ENCODE measurements around the gene SEMA3A. TPM values are rescaled to one million over a fixed set of nuclear protein-coding genes. Genes with fewer than 3 reads are reported as not detected.

Gene SEMA3A
- polyA plus RNA-seq, 1 donor = 14.5 TPM

GRCh38 chr7:84196084-84196503 lies 1.5 kb upstream of the SEMA3A start:
- no peak for DNase-seq

- no peak for DNase-seq
These were observed 889 bp upstream of the SEMA3A start for GRCh38 chr7:84195295-84196060.

GRCh38 chr7:84193747-84194146 lies 842 bp downstream of the SEMA3A start:
- no peak for DNase-seq

GRCh38 chr7:84191842-84192241 lies 2.7 kb downstream of the SEMA3A start:
- DNase-seq = no peak

- DNase-seq = no peak
These were observed 3.3 kb downstream of the SEMA3A start for GRCh38 chr7:84191261-84191660.

GRCh38 chr7:84190016-84190705 lies 4.4 kb downstream of the SEMA3A start:
- DNase-seq = no peak

- DNase-seq = no peak
These were observed 5.7 kb downstream of the SEMA3A start for GRCh38 chr7:84188786-84189405.

GRCh38 chr7:84187813-84188510 lies 6.6 kb downstream of the SEMA3A start:
- DNase-seq = no peak

- DNase-seq = no peak
These were observed 7.3 kb downstream of the SEMA3A start for GRCh38 chr7:84187087-84187805.

- DNase-seq = no peak
These were observed 10.8 kb downstream of the SEMA3A start for GRCh38 chr7:84183741-84184140.

- DNase-seq = no peak
These were observed 12.3 kb downstream of the SEMA3A start for GRCh38 chr7:84182301-84182700.

GRCh38 chr7:84181628-84182027 lies 13.0 kb downstream of the SEMA3A start:
- DNase-seq = no peak

- no peak for DNase-seq
These were observed 16.7 kb downstream of the SEMA3A start for GRCh38 chr7:84177758-84178412.

GRCh38 chr7:84176716-84177115 lies 17.9 kb downstream of the SEMA3A start:
- no peak for DNase-seq

- DNase-seq = no peak
These were observed 19.1 kb downstream of the SEMA3A start for GRCh38 chr7:84175461-84175860.

- no peak for DNase-seq
These were observed 23.9 kb downstream of the SEMA3A start for GRCh38 chr7:84170646-84171045.

- DNase-seq = no peak
These were observed 32.0 kb downstream of the SEMA3A start for GRCh38 chr7:84162584-84162983.

GRCh38 chr7:84162125-84162524 lies 32.5 kb downstream of the SEMA3A start:
- DNase-seq = no peak

- DNase-seq = no peak
These were observed 33.2 kb downstream of the SEMA3A start for GRCh38 chr7:84161398-84161797.

GRCh38 chr7:84159435-84159834 lies 35.2 kb downstream of the SEMA3A start:
- no peak for DNase-seq

GRCh38 chr7:84157171-84157570 lies 37.4 kb downstream of the SEMA3A start:
- DNase-seq = no peak

Measured in left kidney (tissue), 2 donors.